ENCODE results near the gene ZFAND3. TPM values are rescaled to one million over a fixed set of nuclear protein-coding genes. Genes with fewer than 3 reads are reported as not detected.

ZFAND3 gene
- total RNA-seq, 1 experiment from 2014 or later, result 47.2 TPM

DNA sequence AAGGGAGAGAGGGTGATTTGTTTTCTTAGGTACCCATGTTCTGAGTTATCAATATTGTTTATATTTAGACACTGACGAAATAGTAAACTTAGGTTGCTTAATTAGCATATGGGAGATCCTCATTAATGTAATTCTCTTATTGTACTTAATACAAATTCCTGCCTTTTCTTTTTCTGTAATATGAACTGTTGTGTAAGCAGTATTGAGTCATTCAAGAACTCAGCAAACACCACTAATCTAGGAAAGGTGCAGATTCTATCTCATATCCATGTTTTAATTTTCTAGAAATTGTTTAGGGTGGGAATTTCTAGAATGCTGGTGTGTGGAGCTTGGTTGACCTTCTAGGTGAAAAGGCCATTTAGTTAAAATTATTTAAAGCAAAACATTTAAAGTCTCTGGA is 216.0 kb downstream of the ZFAND3 start:
- ATAC-seq, result no peak
- no peaks in the 10 kb centered on the region for H3K9me3 ChIP-seq (ENCODE audit: control insufficient read depth in 1 of 2, insufficient read depth in 1 of 2, low read depth in 1 of 2, low read length in 2 of 2)
- H3K9me2 ChIP-seq (ENCODE audit: insufficient read depth), result no peaks in the 10 kb centered on the region
- ChIA-PET CTCF (interaction anchor here (2.4 kb wide), 1 partner anchor 535 kb away, joined by 7 read pairs; no protein-coding TSS in a partner anchor), POLR2A (no interaction called here), RAD21 (ENCODE audit: low non-redundant PET in 1 of 2, low total read pairs in 2 of 2, uncharacterized antibody in 2 of 2, unreplicated experiment in 2 of 2) (no interaction called here)
- H3K9ac ChIP-seq (ENCODE audit: low read length), result no peak overlapping the region
- H3K27ac ChIP-seq (ENCODE audit: low read depth, low read length), result no peak overlapping the region
- H3K36me3 ChIP-seq (ENCODE audit: control insufficient read depth in 1 of 2, insufficient read depth in 2 of 2, low read length in 2 of 2), result no peaks in the 10 kb centered on the region
- no peaks in the 10 kb centered on the region for H3K27me3 ChIP-seq (ENCODE audit: insufficient read depth, low read length)
- H3K4me1 ChIP-seq (ENCODE audit: control insufficient read depth in 1 of 2, insufficient read depth in 2 of 2, low read length in 2 of 2), result no peaks in the 10 kb centered on the region
- peaks cover 22% of the 10 kb centered on the region for H3K79me2 ChIP-seq (ENCODE audit: insufficient read depth, low read length)
- no TSS peak for BruUV-seq (replicated peaks)
- no peak for DNase-seq (ENCODE audit: low read depth, low spot score)
- intact Hi-C loops (cut with micrococcal nuclease), result loop anchor here (2.0 kb wide), 1 partner anchor 459 kb away; no protein-coding TSS in a partner anchor
- H2AFZ ChIP-seq (ENCODE audit: low read depth, low read length, poor library complexity, severe bottlenecking), result no peak overlapping the region
- no peak overlapping the region for H3K4me2 ChIP-seq (ENCODE audit: low read length)
- TF ChIP-seq ZNF274 (IDR thresholded peaks at IDR 0.05; ENCODE audit: low read depth, low read length) (no peak), FOSL1 (IDR thresholded peaks at IDR 0.05; ENCODE audit: low read depth) (no peak), YY1 (IDR thresholded peaks at IDR 0.05; ENCODE audit: extremely low read depth, insufficient replicate concordance, low read depth, low read length) (no peak), SP1 (IDR thresholded peaks at IDR 0.05; ENCODE audit: low read depth) (no peak)
- TF ChIP-seq, protein P1, sequence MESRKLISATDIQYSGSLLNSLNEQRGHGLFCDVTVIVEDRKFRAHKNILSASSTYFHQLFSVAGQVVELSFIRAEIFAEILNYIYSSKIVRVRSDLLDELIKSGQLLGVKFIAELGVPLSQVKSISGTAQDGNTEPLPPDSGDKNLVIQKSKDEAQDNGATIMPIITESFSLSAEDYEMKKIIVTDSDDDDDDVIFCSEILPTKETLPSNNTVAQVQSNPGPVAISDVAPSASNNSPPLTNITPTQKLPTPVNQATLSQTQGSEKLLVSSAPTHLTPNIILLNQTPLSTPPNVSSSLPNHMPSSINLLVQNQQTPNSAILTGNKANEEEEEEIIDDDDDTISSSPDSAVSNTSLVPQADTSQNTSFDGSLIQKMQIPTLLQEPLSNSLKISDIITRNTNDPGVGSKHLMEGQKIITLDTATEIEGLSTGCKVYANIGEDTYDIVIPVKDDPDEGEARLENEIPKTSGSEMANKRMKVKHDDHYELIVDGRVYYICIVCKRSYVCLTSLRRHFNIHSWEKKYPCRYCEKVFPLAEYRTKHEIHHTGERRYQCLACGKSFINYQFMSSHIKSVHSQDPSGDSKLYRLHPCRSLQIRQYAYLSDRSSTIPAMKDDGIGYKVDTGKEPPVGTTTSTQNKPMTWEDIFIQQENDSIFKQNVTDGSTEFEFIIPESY (IDR thresholded peaks at IDR 0.05; ENCODE audit: extremely low read depth, insufficient replicate concordance, low read length), result no peak
- H3K4me3 ChIP-seq (replicated peaks in 1 of 2; ENCODE audit: low read depth in 1 of 2, low read length in 2 of 2), result no peak overlapping the region
- no peaks in the 10 kb centered on the region for H4K20me1 ChIP-seq (ENCODE audit: insufficient read depth)

DNA sequence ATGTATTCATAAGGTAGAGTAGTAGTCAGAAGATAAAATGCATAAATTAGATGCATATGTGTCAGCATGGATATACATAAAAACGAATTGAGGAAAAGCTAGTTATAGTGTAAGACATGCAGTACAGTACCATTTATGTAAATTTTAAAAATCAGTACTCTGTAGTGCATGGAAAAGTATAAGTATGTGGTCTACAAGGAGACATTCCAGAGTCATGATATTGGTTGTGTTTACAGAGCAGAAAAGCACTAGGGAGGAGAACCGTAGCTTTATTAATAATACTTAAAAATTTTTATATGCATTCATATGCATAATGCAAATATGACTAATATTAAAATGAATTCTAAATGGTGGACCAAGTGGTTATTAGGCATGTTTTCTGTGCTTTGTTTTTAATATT is 220.0 kb downstream of the ZFAND3 start:
- CTCF ChIA-PET, result interaction anchor here (1.9 kb wide), 1 partner anchor 454 kb away, joined by 6 read pairs; no protein-coding TSS in a partner anchor
- RAD21 ChIA-PET (ENCODE audit: low non-redundant PET in 1 of 2, low total read pairs in 2 of 2, uncharacterized antibody in 2 of 2, unreplicated experiment in 2 of 2), result no interaction called here
- H3K9me3 ChIP-seq (ENCODE audit: control insufficient read depth in 1 of 2, insufficient read depth in 1 of 2, low read depth in 1 of 2, low read length in 2 of 2), result no peaks in the 10 kb centered on the region
- no peak overlapping the region for H3K9ac ChIP-seq (ENCODE audit: low read length)
- intact Hi-C loops (cut with micrococcal nuclease), result no loop called here
- no peaks in the 10 kb centered on the region for H4K20me1 ChIP-seq (ENCODE audit: insufficient read depth)
- no peak overlapping the region for H3K4me2 ChIP-seq (ENCODE audit: low read length)
- no TSS peak for BruUV-seq (replicated peaks)
- H3K79me2 ChIP-seq (ENCODE audit: insufficient read depth, low read length), result peaks cover 29% of the 10 kb centered on the region
- H3K27me3 ChIP-seq (ENCODE audit: insufficient read depth, low read length), result no peaks in the 10 kb centered on the region
- H3K9me2 ChIP-seq (ENCODE audit: insufficient read depth), result no peaks in the 10 kb centered on the region
- ATAC-seq (no peak), DNase-seq (ENCODE audit: low read depth, low spot score) (no peak)
- H3K36me3 ChIP-seq (ENCODE audit: control insufficient read depth in 1 of 2, insufficient read depth in 2 of 2, low read length in 2 of 2), result no peaks in the 10 kb centered on the region
- POLR2A ChIA-PET, result no interaction called here
- H3K4me1 ChIP-seq (ENCODE audit: control insufficient read depth in 1 of 2, insufficient read depth in 2 of 2, low read length in 2 of 2), result 0 out of 4 replicates have a peak, but pooled peaks cover 0 to 2% of the 10 kb centered on the region in 2 experiments
- H2AFZ ChIP-seq (ENCODE audit: low read depth, low read length, poor library complexity, severe bottlenecking), result no peak overlapping the region
- H3K27ac ChIP-seq (ENCODE audit: low read depth, low read length), result no peak overlapping the region
- H3K4me3 ChIP-seq (replicated peaks in 1 of 2; ENCODE audit: low read depth in 1 of 2, low read length in 2 of 2), result no peak overlapping the region
- TF ChIP-seq POLR2A (IDR thresholded peaks at IDR 0.05; ENCODE audit: borderline replicate concordance, extremely low read depth, insufficient read depth, insufficient read length) (no peak), TCF7L2 (IDR thresholded peaks at IDR 0.05; ENCODE audit: borderline replicate concordance, extremely low read depth, insufficient read depth, insufficient read length) (no peak), CBX3 (IDR thresholded peaks at IDR 0.05; ENCODE audit: low read depth) (no peak), EZH2phosphoT487 (IDR thresholded peaks at IDR 0.05; ENCODE audit: borderline replicate concordance) (no peak), EZH2 (IDR thresholded peaks at IDR 0.05) (no peak), SRF (IDR thresholded peaks at IDR 0.05; ENCODE audit: low read depth) (no peak), EGR1 (IDR thresholded peaks at IDR 0.05; ENCODE audit: low read depth) (no peak), RAD21 (IDR thresholded peaks at IDR 0.05; ENCODE audit: low read depth) (no peak), ZNF274 (IDR thresholded peaks at IDR 0.05; ENCODE audit: low read depth, low read length) (no peak), ELF1 (IDR thresholded peaks at IDR 0.05; ENCODE audit: borderline replicate concordance, low read depth) (no peak), SP1 (IDR thresholded peaks at IDR 0.05; ENCODE audit: low read depth) (no peak)
- TF ChIP-seq, protein P2, sequence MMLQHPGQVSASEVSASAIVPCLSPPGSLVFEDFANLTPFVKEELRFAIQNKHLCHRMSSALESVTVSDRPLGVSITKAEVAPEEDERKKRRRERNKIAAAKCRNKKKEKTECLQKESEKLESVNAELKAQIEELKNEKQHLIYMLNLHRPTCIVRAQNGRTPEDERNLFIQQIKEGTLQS (IDR thresholded peaks at IDR 0.05), result no peak
- TF ChIP-seq, protein P3, sequence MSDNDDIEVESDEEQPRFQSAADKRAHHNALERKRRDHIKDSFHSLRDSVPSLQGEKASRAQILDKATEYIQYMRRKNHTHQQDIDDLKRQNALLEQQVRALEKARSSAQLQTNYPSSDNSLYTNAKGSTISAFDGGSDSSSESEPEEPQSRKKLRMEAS (IDR thresholded peaks at IDR 0.05), result no peak
